K562 (cell line): Measurements from ENCODE around the gene NUP43. TPM values are rescaled to one million over a fixed set of nuclear protein-coding genes. Genes with fewer than 3 reads are reported as not detected.

Experiments used
- CGGBP1 ChIP-seq: fragments of 250-450 bp; sonication (Bioruptor Pico); IDR thresholded peaks from 2 replicates; pipeline ENCODE4 v1.9.0; 2021; ENCODE audit warnings: mild to moderate bottlenecking
- EP300 ChIP-seq: IDR thresholded peaks from 2 replicates; pipeline ENCODE4 v1.6.1; 2012; ENCODE audit warnings: low read length, improper control_type of control experiment
- GTF2A2 ChIP-seq: IDR thresholded peaks from 2 replicates; pipeline ENCODE4 v1.6.1; 2016; ENCODE audit warnings: mild to moderate bottlenecking, missing genetic modification characterization, missing compliant biosample characterization
- JUN ChIP-seq, 2 experiments: sonication (generic) in 1 of 2; formaldehyde crosslinking in 1 of 2; IDR thresholded peaks; 2 replicates each; pipeline versions ENCODE4 v1.6.1 to v1.8.0; 2012 to 2022; ENCODE audit warnings: borderline replicate concordance in 2 of 2, mild to moderate bottlenecking in 2 of 2, improper control_type of control experiment in 1 of 2, low read depth in 1 of 2, low read length in 1 of 2, missing genetic modification reagents in 1 of 2
- MAX ChIP-seq: sonication (generic); formaldehyde crosslinking; IDR thresholded peaks from 2 replicates; pipeline ENCODE4 v1.9.0; 2022; ENCODE audit warnings: mild to moderate bottlenecking, missing genetic modification reagents
- MTF1 ChIP-seq: fragments of 250-450 bp; sonication (Bioruptor Pico); IDR thresholded peaks from 2 replicates; pipeline ENCODE4 v1.9.0; 2021; ENCODE audit warnings: moderate library complexity, mild to moderate bottlenecking, inconsistent platforms, borderline replicate concordance
- NFE2 ChIP-seq: IDR thresholded peaks from 2 replicates; pipeline ENCODE4 v1.6.1; 2014; ENCODE audit warnings: antibody characterized with exemption, low read depth
- NR2C2 ChIP-seq, 2 experiments: fragments of 200-800 bp in 1 of 2; sonication (Bioruptor generic) in 1 of 2; sonication (generic) in 1 of 2; formaldehyde crosslinking in 1 of 2; IDR thresholded peaks; 2 replicates each; pipeline versions ENCODE4 v1.6.1 to v1.8.0; 2016 to 2022; ENCODE audit warnings: mild to moderate bottlenecking in 1 of 2, missing compliant biosample characterization in 1 of 2, missing genetic modification characterization in 1 of 2, missing genetic modification reagents in 1 of 2
- RAD51 ChIP-seq: fragments of 450-650 bp; IDR thresholded peaks from 2 replicates; pipeline ENCODE4 v1.7.1; 2016; ENCODE audit warnings: low read depth, mild to moderate bottlenecking, borderline replicate concordance
- RFX7 ChIP-seq: fragments of 250-450 bp; sonication (Bioruptor Pico); IDR thresholded peaks from 2 replicates; pipeline ENCODE4 v1.5.1; 2021; ENCODE audit warnings: mild to moderate bottlenecking
- SNRNP70 ChIP-seq: fragments of 200-400 bp; formaldehyde crosslinking; optimal IDR thresholded peaks from 2 replicates; pipeline ENCODE3; 2017; ENCODE audit warnings: low read depth, low read length
- STAT5A ChIP-seq: IDR thresholded peaks from 2 replicates; pipeline ENCODE4 v1.6.1; 2012; ENCODE audit warnings: low read length, inconsistent platforms, borderline replicate concordance
- SUPT5H ChIP-seq: fragments of 450-650 bp; IDR thresholded peaks from 2 replicates; pipeline ENCODE4 v1.6.1; 2016
- TCF7 ChIP-seq: sonication (generic); IDR thresholded peaks from 2 replicates; pipeline ENCODE4 v1.6.1; 2016; ENCODE audit warnings: antibody characterized with exemption, borderline replicate concordance
- TEAD2 ChIP-seq: fragments of 450-650 bp; IDR thresholded peaks from 2 replicates; pipeline ENCODE4 v1.6.1; 2016; ENCODE audit warnings: missing genetic modification characterization, control low read depth, missing compliant biosample characterization
- ZBTB33 ChIP-seq: sonication (generic); formaldehyde crosslinking; IDR thresholded peaks from 2 replicates; pipeline ENCODE4 v1.8.1; 2023; ENCODE audit warnings: mild to moderate bottlenecking, missing genetic modification reagents
- ZFP1 ChIP-seq: fragments of 450-650 bp; formaldehyde crosslinking; IDR thresholded peaks from 2 replicates; pipeline ENCODE4 v1.4.0; 2020; ENCODE audit warnings: mild to moderate bottlenecking, mixed read lengths
- ZNF174 ChIP-seq: fragments of 250-450 bp; sonication (Bioruptor Pico); IDR thresholded peaks from 2 replicates; pipeline ENCODE4 v1.4.0; 2020; ENCODE audit warnings: mild to moderate bottlenecking
- ZNF41 ChIP-seq: fragments of 250-450 bp; sonication (Bioruptor Pico); conservative IDR thresholded peaks from 2 replicates; pipeline ENCODE4 v1.4.0; 2020; ENCODE audit warnings: mild to moderate bottlenecking
- ZNF639 ChIP-seq, 2 experiments: fragments of 200-800 bp in 1 of 2; sonication (Bioruptor generic) in 1 of 2; sonication (generic) in 1 of 2; formaldehyde crosslinking in 1 of 2; IDR thresholded peaks in 1 of 2; conservative IDR thresholded peaks in 1 of 2; 2 replicates each; pipeline versions ENCODE4 v1.5.0 to v1.6.1; 2016 to 2020; ENCODE audit warnings: missing compliant biosample characterization in 1 of 2, missing genetic modification characterization in 1 of 2, missing genetic modification reagents in 1 of 2
- ZNF717 ChIP-seq: fragments of 250-450 bp; sonication (Bioruptor Pico); IDR thresholded peaks from 2 replicates; pipeline ENCODE4 v1.5.0; 2021
- ZNF75A ChIP-seq: fragments of 450-650 bp; formaldehyde crosslinking; IDR thresholded peaks from 2 replicates; pipeline ENCODE4 v1.4.0; 2020; ENCODE audit warnings: mild to moderate bottlenecking
- polyA plus RNA-seq, 8 experiments: library from polyadenylated mRNA; depleted of rRNA in 4 of 8; stranded (reverse) in 5 of 8; unstranded in 3 of 8; fragments of >200 nt; fragmentation: Nextera tagmentation in 2 of 8; fragmentation: Illumina TruSeq in 1 of 8; extraction: Ambion mirVana in 2 of 8; extraction: Trizol in 1 of 8; gene quantifications; 2 replicates each; pipeline versions ENCODE4 v1.2.1 to v1.2.3, GENCODE V29; 2011 to 2014; ENCODE audit warnings: inconsistent platforms in 1 of 8, missing spikeins in 1 of 8
- total RNA-seq, 7 experiments: library from RNA; depleted of rRNA in 6 of 7; stranded (reverse); fragments of >200 nt in 6 of 7; fragmentation: Illumina TruSeq in 2 of 7; extraction: Trizol in 2 of 7; gene quantifications; 2 replicates each; pipeline versions ENCODE4 v1.2.1 to v1.2.3, GENCODE V29; 2011 to 2021; ENCODE audit warnings: low replicate concordance in 1 of 7
- TF ChIP-seq, protein P1 (sequence below): sonication (generic); formaldehyde crosslinking; IDR thresholded peaks from 2 replicates; pipeline ENCODE4 v1.8.0; 2022; ENCODE audit warnings: missing genetic modification reagents, mild to moderate bottlenecking, borderline replicate concordance

Gene NUP43
- total and polyA plus RNA-seq, 9 of the 15 experiments (the other 6 are each of a cell fraction or from before 2014, with no cell fraction given) = 28.9 to 136 (median 67.4) TPM

DNA sequence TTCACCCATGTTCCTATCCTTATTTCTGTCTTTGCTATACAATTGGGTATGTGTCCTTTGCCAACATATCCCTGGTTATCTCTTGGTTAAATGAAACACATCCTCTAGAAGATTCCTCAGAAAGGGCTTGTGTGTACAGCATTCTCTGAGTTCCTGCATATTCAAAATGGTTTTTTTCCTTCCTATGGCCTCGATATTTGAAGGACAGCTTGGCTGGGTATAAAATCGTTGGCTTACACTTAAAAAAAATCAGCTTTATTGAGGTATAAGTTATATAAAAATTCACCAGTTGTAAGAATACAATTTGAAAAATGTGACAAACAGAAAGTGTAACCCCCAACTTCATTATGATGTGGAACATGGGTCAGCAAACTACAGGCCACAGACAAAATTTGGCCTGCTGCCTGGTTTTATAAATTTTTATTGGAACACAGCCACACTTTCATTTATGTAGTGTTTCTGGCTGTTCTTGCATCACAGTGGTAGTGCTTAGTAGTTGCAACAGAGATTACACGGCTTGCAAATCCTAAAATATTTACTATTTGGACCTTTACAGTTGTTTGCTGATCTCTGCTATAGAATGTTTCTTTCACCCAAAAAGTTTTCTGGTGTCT, 19.9 kb upstream of the NUP43 start (continued):
- TF ChIP-seq, protein P1, sequence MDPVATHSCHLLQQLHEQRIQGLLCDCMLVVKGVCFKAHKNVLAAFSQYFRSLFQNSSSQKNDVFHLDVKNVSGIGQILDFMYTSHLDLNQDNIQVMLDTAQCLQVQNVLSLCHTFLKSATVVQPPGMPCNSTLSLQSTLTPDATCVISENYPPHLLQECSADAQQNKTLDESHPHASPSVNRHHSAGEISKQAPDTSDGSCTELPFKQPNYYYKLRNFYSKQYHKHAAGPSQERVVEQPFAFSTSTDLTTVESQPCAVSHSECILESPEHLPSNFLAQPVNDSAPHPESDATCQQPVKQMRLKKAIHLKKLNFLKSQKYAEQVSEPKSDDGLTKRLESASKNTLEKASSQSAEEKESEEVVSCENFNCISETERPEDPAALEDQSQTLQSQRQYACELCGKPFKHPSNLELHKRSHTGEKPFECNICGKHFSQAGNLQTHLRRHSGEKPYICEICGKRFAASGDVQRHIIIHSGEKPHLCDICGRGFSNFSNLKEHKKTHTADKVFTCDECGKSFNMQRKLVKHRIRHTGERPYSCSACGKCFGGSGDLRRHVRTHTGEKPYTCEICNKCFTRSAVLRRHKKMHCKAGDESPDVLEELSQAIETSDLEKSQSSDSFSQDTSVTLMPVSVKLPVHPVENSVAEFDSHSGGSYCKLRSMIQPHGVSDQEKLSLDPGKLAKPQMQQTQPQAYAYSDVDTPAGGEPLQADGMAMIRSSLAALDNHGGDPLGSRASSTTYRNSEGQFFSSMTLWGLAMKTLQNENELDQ (CRISPR knock-in tag) = no peak
- TF ChIP-seq SNRNP70 = no peak
- TF ChIP-seq NFE2 = no peak
- TF ChIP-seq MTF1 = no peak
- no peak for TF ChIP-seq ZNF639 (CRISPR knock-in tag; conservative IDR thresholded peaks at IDR 0.05 in 1 of 2, IDR thresholded peaks at IDR 0.05 in 1 of 2)
- TF ChIP-seq JUN (IDR thresholded peaks at IDR 0.05; ENCODE audit: borderline replicate concordance, low read depth, low read length) = no peak
- no peak for TF ChIP-seq JUN (CRISPR knock-in tag; IDR thresholded peaks at IDR 0.05; ENCODE audit: borderline replicate concordance)
- TF ChIP-seq RAD51 = no peak
- TF ChIP-seq NR2C2 (CRISPR knock-in tag; IDR thresholded peaks at IDR 0.05) = no peak
- TF ChIP-seq NR2C2 (tag; IDR thresholded peaks at IDR 0.05) = no peak
- TF ChIP-seq MAX = no peak
- TF ChIP-seq STAT5A = no peak
- TF ChIP-seq ZFP1 = peak; percentile 96
- TF ChIP-seq TEAD2 (tag) = no peak
- TF ChIP-seq EP300 = no peak
- no peak for TF ChIP-seq ZNF174
- TF ChIP-seq CGGBP1 (CRISPR knock-in tag) = no peak
- TF ChIP-seq ZNF41 (CRISPR knock-in tag) = no peak
- no peak for TF ChIP-seq ZNF717 (CRISPR knock-in tag)
- TF ChIP-seq TCF7 = no peak
- no peak for TF ChIP-seq GTF2A2
- no peak for TF ChIP-seq RFX7
- TF ChIP-seq ZBTB33 (CRISPR knock-in tag) = no peak
- TF ChIP-seq ZNF75A (CRISPR knock-in tag) = no peak
- no peak for TF ChIP-seq SUPT5H
